Activated T-cell treated with anti-CD3 and anti-CD28 coated beads, Interleukin-2, amount 50 U/mL, for 4 hours (primary cell): Measurements from ENCODE around the gene IL13RA1. TPM values are rescaled to one million over a fixed set of nuclear protein-coding genes. Genes with fewer than 3 reads are reported as not detected.
A peak's percentile ranks its signal among the peaks of the same experiment; 100 is the strongest.
"Not testable (repeated sequence)": the region's sequence is repeated elsewhere in the genome, so short reads cannot be mapped to it uniquely, and the experiment has no call there.

ENCODE experiments used
- ATAC-seq, 2 donors: fragments of 200-7000 bp; cut with Tn5 transposase; one replicate each; pipeline ENCODE4 v1.10.0; 2021
- DNase-seq: peaks from one replicate; pipeline ENCODE4 v3.0.0-alpha.2; 2020
- H3K27me3 Mint-ChIP-seq: one replicate; pipeline ENCODE4 v1.8.0; 2021; ENCODE audit warnings: low read depth, mixed read lengths
- H3K36me3 Mint-ChIP-seq: one replicate; pipeline ENCODE4 v1.8.0; 2022; ENCODE audit warnings: mixed read lengths; ENCODE audit not compliant: insufficient read depth
- H3K4me1 Mint-ChIP-seq: one replicate; pipeline ENCODE4 v1.8.0; 2021; ENCODE audit warnings: low read depth, mixed read lengths
- H3K4me3 Mint-ChIP-seq: one replicate; pipeline ENCODE4 v1.8.0; 2021; ENCODE audit warnings: mild to moderate bottlenecking, moderate library complexity, mixed read lengths
- H3K9me3 Mint-ChIP-seq: one replicate; pipeline ENCODE4 v1.8.0; 2021; ENCODE audit warnings: mixed read lengths
- total RNA-seq, 3 donors: library from RNA; stranded (reverse); gene quantifications; one replicate each; pipeline ENCODE4 v1.2.1, GENCODE V29; 2021

Gene IL13RA1
- total RNA-seq, 3 donors from 2014 or later, result 0.26 to 2.0 (median 0.40) TPM

DNA sequence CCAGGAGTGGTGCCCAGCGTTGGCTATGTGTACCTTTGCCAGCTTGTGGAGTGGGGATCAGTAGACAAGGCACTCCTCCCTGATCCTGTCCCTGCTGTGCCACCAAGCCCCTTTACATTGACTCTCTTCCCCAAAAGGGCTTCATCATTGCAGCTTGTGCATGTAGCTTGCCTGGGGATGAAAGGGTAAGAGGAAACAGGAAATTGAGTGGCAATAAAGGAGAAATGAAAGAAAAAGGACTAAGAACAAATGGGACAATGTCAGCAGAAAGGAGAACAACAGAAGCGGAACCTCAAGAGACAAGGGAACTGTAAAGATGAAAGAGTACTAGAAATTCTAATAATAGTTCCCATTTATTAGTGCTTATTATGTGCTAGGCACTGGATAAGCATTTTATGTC lies 8.7 kb upstream of the IL13RA1 start:
- Mint-ChIP-seq H3K9me3 (no peaks in the 10 kb centered on the region), H3K4me3 (no peak overlapping the region), H3K36me3 (no peaks in the 10 kb centered on the region), H3K27me3 (peaks cover 6% of the 10 kb centered on the region), H3K4me1 (no peaks in the 10 kb centered on the region)
- no peak for ATAC-seq
- no peak for DNase-seq

DNA sequence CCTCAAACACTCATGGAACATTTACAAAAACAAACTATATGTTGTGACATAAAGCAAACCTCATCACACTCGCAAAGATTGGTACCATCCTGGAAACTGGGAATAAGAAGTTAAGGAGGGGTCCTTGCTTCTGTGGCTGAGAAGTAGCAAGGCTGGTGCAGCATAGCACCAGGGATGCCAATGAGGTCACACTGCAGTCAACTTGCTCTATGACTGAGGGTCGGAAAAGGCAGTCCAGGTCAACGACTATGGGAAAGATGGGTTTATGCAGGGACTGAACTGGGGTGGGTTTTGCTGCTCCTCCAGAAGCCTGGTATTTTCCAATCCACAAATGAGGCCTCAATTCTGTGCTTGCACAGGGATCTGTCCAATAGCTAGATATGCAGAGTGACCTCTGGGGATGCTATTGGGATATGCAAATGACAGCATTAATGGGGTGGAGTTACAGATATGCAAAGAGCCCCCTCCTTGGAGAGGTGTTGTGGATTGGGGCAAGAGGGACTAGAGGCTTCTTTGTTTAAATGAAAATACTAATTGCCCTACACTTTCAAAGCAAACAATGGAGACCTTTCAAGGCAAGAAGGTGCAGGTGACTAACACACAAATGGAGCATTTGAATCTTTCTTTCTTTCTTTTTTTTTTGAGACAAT lies 7.2 kb upstream of the IL13RA1 start:
- Mint-ChIP-seq H3K4me3 (no peak overlapping the region), H3K27me3 (peaks cover 7% of the 10 kb centered on the region), H3K36me3 (no peaks in the 10 kb centered on the region), H3K4me1 (no peaks in the 10 kb centered on the region), H3K9me3 (no peaks in the 10 kb centered on the region)
- ATAC-seq (no peak), DNase-seq (no peak)

DNA sequence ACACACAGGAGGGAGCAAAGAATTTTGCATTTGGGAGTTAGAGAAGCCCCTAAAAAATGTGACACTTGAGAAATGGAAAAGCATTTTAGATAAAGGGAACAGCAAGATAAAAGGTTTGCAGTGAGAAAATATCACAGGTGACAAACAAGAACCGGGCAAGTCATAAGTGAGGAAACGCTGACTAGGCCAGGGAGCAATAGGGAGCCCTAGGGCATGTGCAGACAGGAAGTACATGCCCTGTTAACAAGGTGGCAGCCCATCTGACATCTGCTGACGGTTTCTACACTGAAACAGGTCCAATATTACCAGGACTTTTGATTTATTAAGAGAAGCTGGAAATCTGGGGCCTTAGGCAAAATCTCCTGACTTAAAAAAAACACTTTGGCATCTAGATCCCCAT lies 4.0 kb upstream of the IL13RA1 start:
- ATAC-seq, result no peak
- Mint-ChIP-seq H3K4me3 (no peak overlapping the region), H3K9me3 (no peaks in the 10 kb centered on the region), H3K27me3 (peaks cover 11% of the 10 kb centered on the region), H3K4me1 (peaks cover 3% of the 10 kb centered on the region), H3K36me3 (no peaks in the 10 kb centered on the region)
- DNase-seq, result no peak

DNA sequence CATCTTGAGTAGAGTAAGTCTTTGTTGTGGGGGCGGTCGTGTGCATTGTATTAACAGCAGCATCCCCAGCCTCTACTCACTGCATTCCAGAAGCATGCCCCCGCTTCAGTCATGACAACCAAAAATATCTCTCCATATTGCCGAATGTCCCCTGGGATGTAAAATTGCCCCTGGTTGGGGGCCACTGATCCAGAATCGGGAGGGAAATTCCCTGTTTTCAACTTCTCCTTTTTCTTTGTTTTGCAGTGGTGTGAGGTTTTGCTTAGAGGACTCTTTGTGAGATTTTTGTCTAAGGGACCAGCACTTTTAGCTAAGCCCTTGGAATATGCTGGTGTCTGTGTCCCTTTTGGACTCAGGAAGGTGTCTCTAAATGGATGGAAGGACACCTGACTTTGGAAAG lies 3.0 kb upstream of the IL13RA1 start:
- Mint-ChIP-seq H3K36me3 (no peaks in the 10 kb centered on the region), H3K4me1 (peaks cover 3% of the 10 kb centered on the region), H3K27me3 (peaks cover 12% of the 10 kb centered on the region), H3K4me3 (no peak overlapping the region), H3K9me3 (no peaks in the 10 kb centered on the region)
- no peak for DNase-seq
- no peak for ATAC-seq

DNA sequence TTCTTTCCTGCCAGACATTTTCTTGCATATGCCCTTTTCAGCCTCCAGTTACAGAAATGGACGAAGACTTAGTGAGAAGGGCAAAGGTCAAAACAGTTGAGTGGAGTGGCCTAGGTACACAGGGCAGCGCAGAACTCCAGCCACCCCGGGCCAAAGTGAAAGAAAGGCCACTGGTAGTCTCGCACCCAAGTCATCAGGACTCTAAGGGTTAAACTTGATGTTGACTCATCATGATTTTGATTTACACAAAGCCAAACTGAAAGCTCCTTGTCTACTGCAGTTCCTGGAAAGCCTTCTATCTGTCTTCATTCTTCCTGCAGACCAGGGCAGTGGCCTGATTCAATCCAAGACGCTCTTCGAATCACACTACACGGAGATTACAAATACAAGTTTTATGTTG lies 2.6 kb upstream of the IL13RA1 start:
- ATAC-seq (no peak), DNase-seq (no peak)
- Mint-ChIP-seq H3K27me3 (peaks cover 12% of the 10 kb centered on the region), H3K4me1 (peaks cover 3% of the 10 kb centered on the region), H3K36me3 (no peaks in the 10 kb centered on the region), H3K9me3 (no peaks in the 10 kb centered on the region), H3K4me3 (no peak overlapping the region)

DNA sequence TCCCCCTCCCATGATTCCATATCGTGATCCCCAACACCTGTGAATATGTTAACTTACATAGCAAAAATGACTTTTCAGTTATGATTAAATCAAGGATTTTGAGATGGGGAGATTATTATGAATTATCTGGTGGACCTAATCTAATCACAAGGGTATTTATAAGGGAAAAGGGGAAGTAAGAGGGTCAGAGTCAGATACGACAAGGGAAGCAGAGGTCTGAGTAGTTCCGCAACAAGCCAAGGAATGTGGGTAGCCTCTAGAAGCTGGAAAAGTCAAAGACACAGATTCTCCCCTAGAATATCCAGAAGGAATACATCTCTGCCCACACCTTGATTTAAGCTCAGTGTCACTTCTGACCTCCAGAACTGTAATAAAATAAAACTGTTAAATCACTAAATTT lies 1.0 kb upstream of the IL13RA1 start:
- H3K36me3 Mint-ChIP-seq, result no peaks in the 10 kb centered on the region
- H3K27me3 Mint-ChIP-seq, result peaks cover 19% of the 10 kb centered on the region
- H3K4me1 Mint-ChIP-seq, result peaks cover 3% of the 10 kb centered on the region
- peak overlapping the region; percentile 57 for H3K4me3 Mint-ChIP-seq
- DNase-seq, result no peak
- no peaks in the 10 kb centered on the region for H3K9me3 Mint-ChIP-seq
- ATAC-seq, result no peak

DNA sequence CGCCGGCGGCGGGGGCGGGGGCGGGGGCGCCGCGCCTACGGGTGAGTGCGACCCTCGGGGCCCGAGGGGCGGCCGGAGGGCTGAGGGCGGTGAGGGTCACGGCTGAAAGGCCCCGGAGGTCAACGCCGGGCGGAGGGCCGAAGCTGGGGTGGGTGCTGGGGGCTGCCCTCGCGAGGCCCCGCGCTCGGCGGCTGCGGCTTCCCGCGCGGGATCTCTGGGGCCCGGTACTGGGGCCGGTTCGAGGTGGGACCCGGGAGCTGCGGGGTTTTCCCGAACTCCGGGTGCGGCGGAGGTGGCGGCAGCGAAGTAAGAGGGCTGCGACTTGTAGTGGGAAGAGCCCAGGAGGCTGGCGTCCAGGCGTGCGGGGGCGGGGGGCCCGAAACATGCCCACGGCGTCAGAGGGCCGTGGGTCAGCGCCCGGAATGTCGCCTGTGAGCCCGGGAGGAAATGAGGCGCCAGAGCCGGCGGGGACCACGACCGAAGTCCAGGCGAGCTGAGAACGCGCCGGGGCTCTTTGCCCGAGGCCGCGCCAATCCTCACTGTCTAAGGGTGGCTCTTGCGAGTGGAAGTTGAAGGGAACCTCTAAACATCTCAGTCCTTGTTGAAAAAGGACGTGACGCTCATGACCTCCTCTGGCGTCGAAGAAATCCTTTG lies 407 bp downstream of the IL13RA1 start:
- peak; percentile 40 to 42 for ATAC-seq
- Mint-ChIP-seq H3K4me3 (peak overlapping the region; percentile 64), H3K27me3 (peaks cover 16% of the 10 kb centered on the region), H3K36me3 (no peaks in the 10 kb centered on the region), H3K9me3 (no peaks in the 10 kb centered on the region), H3K4me1 (peaks cover 3% of the 10 kb centered on the region)
- no peak for DNase-seq

DNA sequence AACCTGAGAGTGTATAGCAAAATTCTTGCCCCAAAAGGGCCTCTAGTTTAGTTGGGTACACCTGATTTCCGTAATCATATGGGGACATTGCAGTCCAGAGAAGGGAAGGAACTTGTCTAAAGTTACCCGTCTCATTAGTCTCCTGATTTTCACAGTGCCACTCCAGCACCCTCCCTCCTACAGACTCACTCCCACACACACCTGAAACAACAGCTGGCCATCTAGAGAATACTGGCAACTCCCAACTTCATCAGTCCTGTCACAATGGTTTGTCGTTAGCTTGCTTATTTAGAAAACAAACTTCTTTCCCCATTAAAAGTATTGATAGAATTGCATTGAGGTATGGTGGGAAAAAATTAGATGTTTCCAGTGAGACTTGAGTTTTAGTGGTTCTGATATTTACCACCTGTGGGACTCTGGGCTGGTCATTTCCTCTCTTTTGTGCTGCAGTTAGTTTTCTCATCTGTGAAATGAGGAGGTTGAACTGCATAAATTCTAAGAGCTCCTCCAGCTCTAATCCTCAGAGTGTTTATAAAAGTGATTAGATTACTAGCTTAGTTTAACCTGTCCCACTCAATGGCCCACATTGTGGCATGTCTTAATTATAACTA lies 1.7 kb downstream of the IL13RA1 start:
- Mint-ChIP-seq H3K4me1 (peaks cover 3% of the 10 kb centered on the region), H3K36me3 (no peaks in the 10 kb centered on the region), H3K4me3 (peak overlapping the region; percentile 64), H3K9me3 (no peaks in the 10 kb centered on the region), H3K27me3 (peaks cover 19% of the 10 kb centered on the region)
- DNase-seq (no peak), ATAC-seq (no peak)

DNA sequence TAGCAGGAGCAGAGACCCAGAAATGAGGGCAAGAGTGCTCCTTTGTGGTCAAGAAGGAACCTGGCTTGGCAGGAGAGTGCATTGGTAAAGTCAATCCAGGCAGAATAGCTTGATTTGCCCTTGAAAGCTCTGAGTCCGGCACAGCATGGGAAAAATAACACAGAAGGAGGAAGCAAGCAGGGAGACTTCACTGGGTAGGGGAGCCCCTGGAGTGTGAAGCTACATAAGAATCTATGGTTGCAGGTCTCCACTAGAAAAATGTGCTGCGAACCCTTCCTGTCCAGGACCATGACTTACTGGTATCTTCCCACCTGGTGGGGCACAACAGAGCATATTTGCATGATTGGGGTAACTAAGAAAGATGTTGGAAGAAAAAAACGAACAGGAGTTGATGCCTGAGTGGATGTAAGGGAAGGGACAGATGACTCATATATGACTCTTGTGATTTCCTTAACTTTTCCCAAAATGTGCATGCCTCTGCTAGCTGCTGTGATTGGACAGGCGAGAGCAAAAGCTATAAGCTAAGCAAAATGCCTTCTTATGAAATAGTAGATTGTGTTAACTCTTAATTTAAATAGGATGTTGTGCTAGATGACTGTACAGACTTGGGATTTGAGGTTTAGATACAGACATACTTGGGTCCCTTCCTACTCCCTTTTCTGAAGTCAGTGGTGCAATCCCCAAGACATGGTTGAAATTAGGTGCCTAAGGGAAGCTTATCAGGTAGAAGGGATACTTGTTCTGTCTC lies 3.3 kb downstream of the IL13RA1 start:
- H3K9me3 Mint-ChIP-seq, result no peaks in the 10 kb centered on the region
- H3K4me1 Mint-ChIP-seq, result peaks cover 6% of the 10 kb centered on the region
- ATAC-seq (no peak), DNase-seq (no peak)
- no peaks in the 10 kb centered on the region for H3K36me3 Mint-ChIP-seq
- peaks cover 25% of the 10 kb centered on the region for H3K27me3 Mint-ChIP-seq
- H3K4me3 Mint-ChIP-seq, result no peak overlapping the region

DNA sequence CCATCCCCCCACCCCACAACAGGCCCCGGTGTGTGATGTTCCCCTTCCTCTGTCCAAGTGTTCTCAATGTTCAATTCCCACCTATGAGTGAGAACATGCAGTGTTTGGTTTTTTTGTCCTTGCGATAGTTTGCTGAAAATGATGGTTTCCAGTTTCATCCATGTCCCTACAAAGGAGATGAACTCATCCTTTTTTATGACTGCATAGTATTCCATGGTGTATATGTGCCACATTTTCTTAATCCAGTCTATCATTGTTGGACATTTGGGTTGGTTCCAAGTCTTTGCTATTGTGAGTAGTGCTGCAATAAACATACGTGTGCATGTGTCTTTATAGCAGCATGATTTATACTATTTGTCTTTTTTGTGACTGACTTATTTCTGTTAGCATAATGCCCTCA lies 5.1 kb downstream of the IL13RA1 start:
- H3K36me3 Mint-ChIP-seq, H3K4me1 Mint-ChIP-seq, ATAC-seq, H3K9me3 Mint-ChIP-seq, DNase-seq, H3K4me3 Mint-ChIP-seq: not testable (repeated sequence)
- peaks cover 30% of the 10 kb centered on the region for H3K27me3 Mint-ChIP-seq

DNA sequence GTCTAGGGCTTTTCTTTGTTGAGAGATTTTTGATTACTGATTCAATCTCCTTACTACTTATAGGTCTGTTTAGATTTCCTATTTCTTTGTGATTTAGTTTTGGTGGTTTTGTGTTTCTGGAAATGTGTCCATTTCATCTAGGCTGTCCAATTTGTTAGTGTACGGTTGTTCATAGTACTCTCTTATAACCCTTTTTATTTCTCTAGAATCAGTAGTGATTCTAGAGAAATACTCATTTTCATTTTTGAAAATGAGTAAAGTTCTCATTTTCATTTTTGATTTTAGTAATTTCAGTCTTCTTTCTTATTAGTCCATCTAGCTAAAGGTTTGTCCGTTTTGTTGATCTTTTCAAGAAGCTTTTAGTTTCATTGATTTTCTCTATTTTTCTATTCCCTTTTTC lies 7.5 kb downstream of the IL13RA1 start:
- H3K9me3 Mint-ChIP-seq, result peaks cover 6% of the 10 kb centered on the region
- peaks cover 6% of the 10 kb centered on the region for H3K4me1 Mint-ChIP-seq
- no peak overlapping the region for H3K4me3 Mint-ChIP-seq
- H3K36me3 Mint-ChIP-seq, result peaks cover 6% of the 10 kb centered on the region
- peaks cover 27% of the 10 kb centered on the region for H3K27me3 Mint-ChIP-seq
- no peak for DNase-seq
- ATAC-seq, result no peak

DNA sequence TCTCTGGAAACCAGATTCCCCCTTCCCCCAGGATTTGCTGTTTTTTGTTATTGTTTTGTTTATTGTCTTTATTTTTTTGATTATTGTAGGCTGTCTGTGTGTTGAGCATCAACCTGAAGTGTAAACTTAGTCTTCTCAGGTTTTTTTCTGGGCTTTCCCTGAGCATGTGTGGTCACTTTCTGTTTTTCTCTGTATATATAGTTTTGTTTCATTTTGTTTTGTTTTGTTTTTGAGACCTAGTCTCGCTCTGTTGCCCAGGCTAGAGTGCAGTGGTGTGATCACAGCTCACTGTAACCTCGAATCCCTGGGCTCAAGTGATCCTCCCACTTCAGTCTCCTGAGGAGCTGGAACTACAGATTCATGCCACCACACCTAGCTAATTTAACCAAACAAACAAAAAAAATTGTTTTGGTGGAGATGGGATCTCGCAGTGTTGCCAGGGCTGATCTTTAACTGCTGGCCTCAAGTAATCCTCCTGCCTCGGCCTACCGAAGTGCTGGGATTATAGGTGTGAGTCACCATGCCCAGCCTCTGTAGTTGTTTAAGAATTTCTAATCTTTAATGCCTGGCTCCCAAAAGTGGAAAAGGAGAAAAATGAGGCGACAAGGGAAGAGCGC lies 9.1 kb downstream of the IL13RA1 start:
- ATAC-seq (no peak), DNase-seq (no peak)
- Mint-ChIP-seq H3K27me3 (peaks cover 20% of the 10 kb centered on the region), H3K4me1 (peaks cover 6% of the 10 kb centered on the region), H3K36me3 (peaks cover 6% of the 10 kb centered on the region), H3K9me3 (peaks cover 6% of the 10 kb centered on the region), H3K4me3 (no peak overlapping the region)

DNA sequence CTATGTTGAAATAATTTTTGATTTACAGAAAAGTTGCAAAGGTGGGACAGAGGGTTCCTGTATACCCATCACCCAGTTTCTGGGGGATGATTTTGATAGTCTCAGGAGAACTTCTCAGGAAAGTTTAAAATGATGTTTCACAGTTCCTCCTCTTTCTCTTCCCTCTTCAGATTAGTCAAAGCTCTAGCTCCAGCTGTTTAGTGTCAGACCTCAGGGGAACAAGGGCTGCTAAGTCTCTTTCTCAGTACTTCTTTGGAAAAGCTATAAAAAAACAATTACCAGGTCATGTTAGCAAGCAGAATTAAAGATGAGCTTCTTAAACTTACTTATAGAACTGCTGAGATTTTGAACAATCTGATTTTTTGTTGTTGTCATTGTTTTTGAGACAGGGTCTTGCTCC lies 12.2 kb downstream of the IL13RA1 start:
- DNase-seq (no peak), ATAC-seq (no peak)
- Mint-ChIP-seq H3K4me3 (no peak overlapping the region), H3K36me3 (peaks cover 6% of the 10 kb centered on the region), H3K27me3 (peaks cover 15% of the 10 kb centered on the region), H3K9me3 (peaks cover 6% of the 10 kb centered on the region), H3K4me1 (peaks cover 5% of the 10 kb centered on the region)

DNA sequence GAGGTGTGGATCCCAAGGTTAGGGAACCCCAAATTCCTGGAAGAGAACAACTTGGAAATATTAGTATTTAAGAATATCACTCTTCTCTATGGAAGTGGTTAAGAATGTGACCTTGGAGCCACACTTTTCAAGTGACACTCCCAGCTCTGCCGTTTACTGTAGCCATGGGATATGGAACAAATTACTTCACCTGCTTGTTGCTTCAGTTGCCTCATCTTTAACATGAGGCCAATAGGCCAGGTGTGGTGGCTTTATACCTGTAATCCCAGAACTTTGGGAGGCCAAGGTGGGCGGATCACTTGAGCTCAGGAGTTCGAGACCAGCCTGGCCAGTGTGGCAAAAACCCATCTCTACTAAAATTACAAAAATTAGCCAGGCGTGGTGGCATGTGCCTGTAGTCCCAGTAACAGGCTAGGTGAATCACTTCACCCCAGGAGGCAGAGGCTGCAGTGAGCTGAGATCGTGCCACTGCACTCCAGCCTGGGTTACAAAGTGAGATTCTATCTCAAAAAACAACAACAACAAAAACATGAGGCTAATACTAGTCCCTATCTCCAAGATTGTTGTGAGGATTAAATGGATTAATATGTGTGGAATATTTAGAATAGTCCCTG lies 13.0 kb downstream of the IL13RA1 start:
- ATAC-seq (no peak), DNase-seq (no peak)
- Mint-ChIP-seq H3K9me3 (peaks cover 6% of the 10 kb centered on the region), H3K36me3 (peaks cover 6% of the 10 kb centered on the region), H3K4me3 (no peak overlapping the region), H3K4me1 (peaks cover 3% of the 10 kb centered on the region), H3K27me3 (peaks cover 9% of the 10 kb centered on the region)
